GM18499 (cell line): ENCODE results near the gene SVEP1.

Experiments used
- ATAC-seq: cut with Tn5 transposase; IDR thresholded peaks from one replicate; pipeline ENCODE4 v1.9.1; 2021; ENCODE audit warnings: moderate number of reproducible peaks; ENCODE audit not compliant: insufficient read depth, unreplicated experiment

Gene SVEP1

GRCh38 chr9:110332766-110333165 is 246.8 kb downstream of the SVEP1 start:
- ATAC-seq: no peak

- ATAC-seq: no peak
Observed at GRCh38 chr9:110330484-110331105, 248.9 kb downstream of the SVEP1 start.

- no peak for ATAC-seq
Observed at GRCh38 chr9:110329639-110330230, 249.8 kb downstream of the SVEP1 start.

- no peak for ATAC-seq
Observed at GRCh38 chr9:110328763-110329162, 250.8 kb downstream of the SVEP1 start.

GRCh38 chr9:110327716-110328115 is 251.8 kb downstream of the SVEP1 start:
- ATAC-seq: no peak

- ATAC-seq: no peak
Observed at GRCh38 chr9:110323818-110324217, 255.7 kb downstream of the SVEP1 start.

- no peak for ATAC-seq
Observed at GRCh38 chr9:110320651-110321445, 258.7 kb downstream of the SVEP1 start.

- no peak for ATAC-seq
Observed at GRCh38 chr9:110319781-110320492, 259.6 kb downstream of the SVEP1 start.

GRCh38 chr9:110317911-110318310 is 261.6 kb downstream of the SVEP1 start:
- no peak for ATAC-seq

GRCh38 chr9:110316261-110317075 is 263.1 kb downstream of the SVEP1 start:
- peak; percentile 93 for ATAC-seq
